HG03135 (cell line): Measurements from ENCODE around the gene PPFIBP1.
"Not testable (repeated sequence)": the region's sequence is repeated elsewhere in the genome, so short reads cannot be mapped to it uniquely, and the experiment has no call there.

Source experiments
- ATAC-seq: cut with Tn5 transposase; IDR thresholded peaks from one replicate; pipeline ENCODE4 v1.9.1; 2021; ENCODE audit warnings: mild to moderate bottlenecking, moderate library complexity; ENCODE audit not compliant: unreplicated experiment

Gene PPFIBP1

GRCh38 chr12:27696864-27697564, 173.0 kb downstream of the PPFIBP1 start:
- no peak for ATAC-seq

DNA sequence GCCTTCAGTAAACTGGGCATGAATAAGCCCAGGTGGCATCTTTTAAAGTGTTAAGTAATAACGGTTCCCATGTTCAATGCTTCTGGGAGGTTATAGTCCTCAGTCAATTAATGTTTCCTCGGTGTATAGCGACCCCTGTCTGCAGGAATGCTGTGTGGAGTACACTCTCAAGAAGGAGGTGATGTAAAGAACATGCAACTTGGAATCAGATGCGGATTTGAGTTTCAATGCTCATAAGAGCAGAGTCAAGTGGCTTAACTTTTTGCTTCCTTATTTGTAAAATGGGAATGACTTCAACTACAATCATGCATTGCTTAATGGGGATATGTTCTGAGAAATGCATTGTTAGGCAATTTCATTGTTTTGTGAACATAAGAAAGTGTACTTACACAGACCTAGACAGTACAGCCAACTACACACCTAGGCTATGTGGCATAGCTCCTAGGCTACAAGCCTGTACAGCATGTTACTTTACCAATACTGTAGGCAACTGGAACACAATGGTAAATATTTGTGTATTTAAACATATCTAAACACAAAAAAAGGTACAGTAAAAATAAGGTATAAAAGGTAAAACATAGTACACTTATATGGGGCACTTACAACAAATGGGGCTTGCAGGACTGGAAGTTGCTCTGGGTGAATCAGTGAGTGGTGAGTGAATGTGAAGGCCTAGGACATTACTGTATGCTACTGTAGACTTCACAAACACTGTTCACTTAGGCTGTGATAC, 179.9 kb downstream of the PPFIBP1 start:
- ATAC-seq = peak; percentile 90

DNA sequence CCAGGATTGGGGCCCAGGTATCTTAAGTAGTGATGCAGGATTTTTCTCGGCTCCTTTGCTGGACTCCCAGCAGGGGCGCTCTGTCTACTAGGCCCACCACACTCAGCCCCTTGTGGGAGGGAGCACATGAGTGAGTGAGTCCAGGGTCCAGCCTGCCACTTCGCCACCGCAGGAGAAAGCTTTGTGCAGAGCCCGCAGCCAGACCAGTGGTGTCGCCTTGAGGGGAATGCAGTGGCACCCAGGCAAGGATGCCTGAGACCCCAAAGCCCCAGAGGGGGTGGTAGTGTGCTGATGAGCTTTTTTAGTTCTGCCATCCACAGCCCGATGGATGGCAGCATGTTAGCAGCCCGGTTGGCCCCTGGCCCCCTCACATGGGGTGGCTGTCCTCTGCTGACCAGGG, 181.3 kb downstream of the PPFIBP1 start:
- ATAC-seq = no peak

- ATAC-seq = no peak
These were observed 183.2 kb downstream of the PPFIBP1 start for GRCh38 chr12:27707216-27707615.

DNA sequence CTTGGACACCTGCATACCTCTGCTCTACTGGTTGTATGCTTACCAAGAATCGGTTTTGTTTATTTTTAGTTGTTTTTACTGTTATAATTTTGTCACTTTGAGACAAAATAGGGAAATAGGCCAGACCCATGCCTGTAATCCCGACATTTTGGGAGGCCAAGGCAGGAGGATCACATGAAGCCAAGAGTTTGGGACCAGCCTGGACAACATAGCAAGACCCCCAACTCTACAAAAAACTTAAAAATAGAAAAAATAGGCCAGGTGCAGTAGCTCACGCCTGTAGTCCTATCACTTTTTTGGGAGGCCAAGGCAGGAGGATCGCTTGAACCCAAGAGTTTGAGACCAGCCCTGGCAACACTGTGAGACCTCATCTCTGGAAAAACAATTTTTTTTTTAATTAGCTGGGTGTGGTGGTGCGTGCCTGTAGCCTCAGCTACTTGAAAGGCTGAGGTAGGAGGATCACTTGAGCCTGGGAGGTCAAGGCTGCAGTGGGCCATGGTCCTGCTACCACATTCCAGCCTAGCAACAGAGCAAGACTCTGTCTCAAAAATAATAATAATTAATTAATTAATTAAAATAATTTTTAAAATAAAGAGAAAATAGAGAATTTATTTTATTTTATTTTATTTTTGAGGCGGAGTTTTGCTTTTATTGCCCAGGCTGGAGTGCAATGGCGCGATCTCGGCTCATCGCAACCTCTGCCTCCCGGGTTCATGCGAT, 185.4 kb downstream of the PPFIBP1 start:
- no peak for ATAC-seq

DNA sequence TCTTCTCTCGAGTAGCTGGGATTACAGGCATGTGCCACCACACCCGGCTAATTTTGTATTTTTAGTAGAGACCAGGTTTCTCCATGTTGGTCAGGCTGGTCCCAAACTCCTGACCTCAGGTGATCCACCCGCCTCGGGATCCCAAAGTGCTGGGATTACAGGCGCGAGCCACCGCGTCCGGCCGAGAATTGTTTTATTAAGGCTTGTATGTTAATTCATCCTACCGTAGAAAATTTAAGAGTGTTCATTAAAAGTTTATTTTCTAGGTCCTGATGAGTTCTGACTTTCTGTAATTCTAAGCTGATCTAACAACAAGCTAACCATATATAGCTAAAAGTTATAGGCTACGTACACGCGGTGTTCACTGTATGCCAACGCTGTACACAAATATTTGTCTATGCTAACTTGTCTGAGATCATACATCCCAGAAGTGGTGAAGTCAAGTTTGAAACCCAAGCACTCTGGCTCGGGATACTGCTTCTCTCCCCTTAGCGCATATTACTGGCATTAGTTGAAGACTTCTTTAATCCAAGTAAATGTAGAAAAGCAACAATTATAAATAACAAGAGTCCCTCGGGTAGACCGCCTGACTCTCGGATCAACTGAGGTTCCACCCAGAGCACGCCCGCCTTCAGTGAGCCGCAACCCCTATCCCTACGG, 186.1 kb downstream of the PPFIBP1 start:
- peak; percentile 35 for ATAC-seq

GRCh38 chr12:27710592-27711316, 186.7 kb downstream of the PPFIBP1 start, which contains the start of gene MRPS35:
Gene MRPS35 (plus strand): TSS chr12:27710832. CDS start chr12:27710844, 12 bp downstream.
- peak; percentile 92 for ATAC-seq

- peak; percentile 19 for ATAC-seq
These were observed 187.3 kb downstream of the PPFIBP1 start for GRCh38 chr12:27711317-27711682.

- ATAC-seq = no peak
These were observed 188.0 kb downstream of the PPFIBP1 start for GRCh38 chr12:27711967-27712366.

DNA sequence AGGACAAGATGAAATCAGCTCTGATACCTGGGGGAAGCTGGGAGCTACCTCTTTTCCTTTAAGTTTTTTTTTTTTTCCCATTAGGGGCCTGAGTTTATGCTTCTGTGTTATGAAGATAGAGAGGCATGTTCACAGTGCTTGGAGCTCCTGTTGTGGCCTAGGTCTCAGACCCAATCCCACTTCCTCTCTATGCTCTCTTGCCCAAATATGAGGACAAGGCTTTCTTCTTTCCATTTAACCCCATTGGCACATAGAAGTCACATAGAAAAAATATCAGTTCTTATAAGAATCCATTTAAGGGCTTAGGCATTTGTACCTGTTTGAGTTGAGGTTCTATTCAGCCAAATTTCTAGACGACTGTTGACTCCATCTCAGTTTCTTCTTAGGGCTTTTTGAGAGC, 199.2 kb downstream of the PPFIBP1 start:
- ATAC-seq = no peak

DNA sequence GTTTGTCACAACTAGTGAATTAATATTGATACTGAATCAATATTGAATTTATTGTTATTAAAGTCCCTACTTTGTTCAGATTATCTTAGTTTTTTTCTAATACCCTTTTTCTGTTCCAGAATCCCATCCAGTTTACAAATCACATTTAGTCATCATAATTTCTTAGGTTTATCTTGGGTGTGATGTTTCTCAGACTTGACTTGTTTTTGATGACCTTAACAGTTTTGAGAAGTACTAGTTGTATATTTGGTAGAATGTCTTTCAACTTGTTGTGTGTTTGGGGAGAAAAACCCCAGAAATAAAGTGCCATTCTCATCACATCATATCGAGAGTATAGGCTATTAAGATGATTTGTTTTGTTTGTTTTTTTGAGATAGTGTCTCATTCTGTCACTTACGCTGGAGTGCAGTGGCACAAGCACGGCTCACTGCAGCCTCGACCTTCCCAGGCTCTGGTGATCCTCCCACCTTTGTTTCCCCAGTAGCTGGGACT, 206.1 kb downstream of the PPFIBP1 start:
- ATAC-seq = no peak

- ATAC-seq = peak; percentile 55
These were observed 208.3 kb downstream of the PPFIBP1 start for GRCh38 chr12:27732281-27732680.

DNA sequence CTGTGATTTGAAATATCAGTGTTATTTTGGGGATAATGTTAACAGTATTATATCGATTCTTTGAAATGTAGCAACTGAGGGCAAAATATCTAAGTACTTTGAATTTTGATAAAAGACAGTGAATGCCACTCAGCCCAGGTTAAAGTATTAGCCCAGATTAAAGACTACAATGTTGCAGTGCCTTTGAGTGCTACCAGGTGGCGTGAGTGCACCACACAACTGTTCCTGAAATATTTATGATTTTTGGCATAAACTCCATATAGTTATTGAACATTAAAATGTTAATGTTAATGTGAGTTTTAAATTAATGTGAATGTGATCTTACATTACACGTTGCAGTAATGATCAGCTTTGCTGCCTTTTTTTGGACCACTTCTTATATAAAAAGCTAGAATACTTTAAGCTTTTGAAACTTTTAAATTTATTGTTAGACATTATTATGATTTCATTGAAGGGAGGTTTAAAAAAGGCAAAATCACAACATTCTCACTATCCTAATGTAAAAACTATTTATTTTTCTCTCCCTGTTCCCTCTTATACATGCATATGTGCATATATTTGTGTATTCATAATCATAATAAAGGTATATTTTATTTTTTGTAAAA, 209.1 kb downstream of the PPFIBP1 start:
- ATAC-seq = peak; percentile 66

DNA sequence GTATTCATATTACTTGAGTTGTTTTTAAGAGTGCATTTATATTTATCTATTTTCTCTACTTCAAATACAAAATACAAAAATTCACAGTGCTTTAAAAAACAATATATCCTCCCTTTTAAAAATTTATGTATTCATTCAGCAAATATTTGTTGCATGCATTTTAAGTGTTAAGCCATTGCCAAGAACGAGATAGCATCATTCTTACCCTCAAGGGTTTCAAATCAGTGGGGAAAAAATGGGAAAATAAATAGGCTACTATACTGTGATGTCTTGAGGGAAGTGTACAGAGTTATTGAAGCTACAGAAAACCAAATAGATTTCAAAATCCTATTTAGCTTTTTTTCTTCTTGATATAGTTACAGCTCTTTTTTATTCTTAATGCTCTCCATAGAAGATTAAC, 209.8 kb downstream of the PPFIBP1 start:
- ATAC-seq = no peak

GRCh38 chr12:27734321-27734720, 210.3 kb downstream of the PPFIBP1 start:
- not testable (repeated sequence) for ATAC-seq

DNA sequence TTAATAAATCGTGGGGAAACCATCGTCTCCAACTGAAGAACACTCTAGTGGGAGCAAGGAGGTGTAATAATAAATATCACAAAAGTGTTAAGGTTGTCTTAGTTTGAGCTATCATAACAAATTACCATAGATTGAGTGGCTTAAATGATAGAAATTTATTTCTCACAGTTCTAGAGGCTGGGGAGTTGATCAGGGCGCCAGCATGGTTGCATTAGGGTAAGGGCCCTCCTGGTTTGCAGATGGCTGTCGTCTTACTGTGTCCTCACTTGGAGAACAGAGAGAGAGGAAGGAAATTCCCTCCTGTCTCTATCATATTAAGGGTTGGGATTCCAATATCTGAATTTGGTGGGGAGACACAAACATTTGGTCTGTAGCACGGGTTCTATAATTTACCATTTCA, 219.6 kb downstream of the PPFIBP1 start:
- ATAC-seq = no peak
